ENCODE measurements around the gene SERPINB12. TPM values are rescaled to one million over a fixed set of nuclear protein-coding genes. Genes with fewer than 3 reads are reported as not detected.

The SERPINB12 gene
- total RNA-seq, 2 experiments from 2014 or later: not detected

DNA sequence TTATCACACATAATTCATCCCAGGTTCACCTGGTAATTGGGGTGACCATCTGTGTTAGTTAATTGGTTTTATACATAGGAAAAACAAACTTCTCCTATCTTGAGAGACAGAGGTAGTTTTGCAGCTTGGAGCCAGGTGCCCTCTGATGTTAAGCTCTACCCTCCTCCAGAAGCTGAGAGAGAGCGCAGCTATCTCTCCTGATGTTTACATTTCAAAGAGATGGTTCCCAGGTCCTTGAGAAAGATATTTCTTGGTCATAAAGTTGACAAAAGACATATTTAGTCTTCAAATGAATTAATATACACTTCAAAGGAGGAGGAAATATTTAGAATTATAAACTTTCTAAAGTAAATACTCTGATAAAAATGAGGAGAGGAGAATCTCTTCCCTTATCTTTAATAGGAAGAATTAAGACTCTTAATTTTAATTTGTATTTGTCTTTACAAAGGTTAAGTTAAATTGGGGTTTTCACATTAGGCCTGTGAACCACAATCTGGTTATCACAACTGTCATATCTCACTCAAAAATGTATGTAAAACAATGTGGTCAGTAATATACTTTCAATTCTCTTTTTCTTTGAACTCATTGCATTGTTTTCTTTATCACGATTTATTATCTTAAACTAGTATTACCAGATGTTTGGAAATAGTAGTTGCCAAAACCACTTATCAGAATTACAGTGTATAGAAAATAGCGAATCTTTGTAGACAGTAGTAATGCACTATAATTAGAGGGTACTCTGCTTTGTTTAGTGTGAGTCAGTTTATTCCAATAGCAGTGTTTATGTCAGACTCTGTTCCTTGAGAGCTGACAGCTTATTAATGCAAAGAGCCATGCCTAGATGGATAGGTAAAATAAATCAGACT lies 75.1 kb downstream of the SERPINB12 start:
- Mint-ChIP-seq H3K36me3 (no peaks in the 10 kb centered on the region), H3K4me1 (ENCODE audit: low read depth) (no peaks in the 10 kb centered on the region), H3K4me3 (no peak overlapping the region), H3K9me3 (peaks cover 7% of the 10 kb centered on the region), H3K27me3 (peaks cover 2% of the 10 kb centered on the region), H3K27ac (no peak overlapping the region)
- ChIA-PET POLR2A (no interaction called here), CTCF (no interaction called here)
- intact Hi-C loops (cut with micrococcal nuclease): no loop called here
- no peak for DNase-seq

DNA sequence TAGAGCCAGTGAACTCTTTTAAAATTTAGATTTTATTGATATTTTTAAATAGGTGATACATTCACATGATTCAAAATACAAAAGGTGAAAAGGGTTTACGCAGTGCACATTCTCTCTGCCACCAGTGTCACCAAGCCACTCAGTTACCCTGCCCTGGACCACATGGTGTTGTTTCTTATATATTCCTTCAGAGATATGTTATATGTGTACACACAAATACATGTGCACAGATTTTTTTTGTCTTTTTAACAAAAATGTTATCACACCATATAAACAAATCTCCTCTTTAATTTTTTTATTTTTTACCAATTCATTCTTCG lies 75.7 kb downstream of the SERPINB12 start:
- no peak for DNase-seq
- intact Hi-C loops (cut with micrococcal nuclease): no loop called here
- peaks cover 7% of the 10 kb centered on the region for H3K9me3 Mint-ChIP-seq
- H3K27ac Mint-ChIP-seq: no peak overlapping the region
- H3K4me1 Mint-ChIP-seq (ENCODE audit: low read depth): no peaks in the 10 kb centered on the region
- CTCF ChIA-PET: no interaction called here
- H3K27me3 Mint-ChIP-seq: no peaks in the 10 kb centered on the region
- POLR2A ChIA-PET: no interaction called here
- H3K4me3 Mint-ChIP-seq: no peak overlapping the region
- no peaks in the 10 kb centered on the region for H3K36me3 Mint-ChIP-seq

Other genes starting within 250 kb of the SERPINB12 start
- 10 to 100 TPM; 66.9 to 67.9 TPM for gene BCL2, start 222.6 kb upstream of the SERPINB12 start, total RNA-seq
- 10 to 100 TPM; 72.8 to 77.2 TPM for gene KDSR, start 175.2 kb upstream of the SERPINB12 start, total RNA-seq
- 10 to 100 TPM; 41.7 to 43.3 TPM for gene VPS4B, start 119.9 kb upstream of the SERPINB12 start, total RNA-seq
- not detected for gene SERPINB5, start 65.4 kb upstream of the SERPINB12 start, total RNA-seq
- gene SERPINB13, start 45.0 kb downstream of the SERPINB12 start, total RNA-seq: not detected
- not detected for gene SERPINB4, start 101.9 kb downstream of the SERPINB12 start, total RNA-seq
- not detected for gene SERPINB3, start 119.5 kb downstream of the SERPINB12 start, total RNA-seq
- not detected for gene SERPINB11, start 160.6 kb downstream of the SERPINB12 start, total RNA-seq
- gene SERPINB7, start 233.0 kb downstream of the SERPINB12 start, total RNA-seq: not detected